ENCODE measurements around the gene MTO1. TPM values are rescaled to one million over a fixed set of nuclear protein-coding genes. Genes with fewer than 3 reads are reported as not detected.
"Not testable (repeated sequence)": the region's sequence is repeated elsewhere in the genome, so short reads cannot be mapped to it uniquely, and the experiment has no call there.

MTO1 gene
- total RNA-seq, 1 experiment from 2014 or later: 32.4 TPM

GRCh38 chr6:73452107-73452461, 9.5 kb upstream of the MTO1 start, which contains the start of gene CGAS (continued):
- TF ChIP-seq ARID4B (CRISPR knock-in tag; IDR thresholded peaks at IDR 0.05; ENCODE audit: borderline replicate concordance): no peak

- TF ChIP-seq PREB (CRISPR knock-in tag; IDR thresholded peaks at IDR 0.05; ENCODE audit: borderline replicate concordance): no peak
- no peak for TF ChIP-seq ZNF219 (CRISPR knock-in tag; IDR thresholded peaks at IDR 0.05; ENCODE audit: borderline replicate concordance)
- TF ChIP-seq ZNF263 (CRISPR knock-in tag; IDR thresholded peaks at IDR 0.05; ENCODE audit: low read depth): no peak
- peak; percentile 91 for TF ChIP-seq GABPB1 (CRISPR knock-in tag; IDR thresholded peaks at IDR 0.05)
- no peak for TF ChIP-seq ATF1 (CRISPR knock-in tag; IDR thresholded peaks at IDR 0.05)
- no peak for TF ChIP-seq ZNF532 (CRISPR knock-in tag; IDR thresholded peaks at IDR 0.05; ENCODE audit: borderline replicate concordance)
- CTCF ChIA-PET: no interaction called here
- no peaks in the 10 kb centered on the region for H3K9me3 Mint-ChIP-seq
- ATAC-seq (no peak), DNase-seq (ENCODE audit: low spot score) (no peak)
- H3K27me3 Mint-ChIP-seq (ENCODE audit: low read depth): peaks cover 18% of the 10 kb centered on the region
- H3K4me3 Mint-ChIP-seq: no peak overlapping the region
- no peaks in the 10 kb centered on the region for H3K36me3 Mint-ChIP-seq
- no peak overlapping the region for H3K27ac Mint-ChIP-seq
- POLR2A ChIA-PET: no interaction called here
- H3K4me1 Mint-ChIP-seq: no peaks in the 10 kb centered on the region
Observed at GRCh38 chr6:73455865-73456629, 5.5 kb upstream of the MTO1 start.

- ATAC-seq; H3K27ac Mint-ChIP-seq; H3K4me3 Mint-ChIP-seq; H3K4me1 Mint-ChIP-seq; DNase-seq (ENCODE audit: low spot score); H3K9me3 Mint-ChIP-seq; POLR2A ChIA-PET; CTCF ChIA-PET; H3K27me3 Mint-ChIP-seq (ENCODE audit: low read depth); H3K36me3 Mint-ChIP-seq: not testable (repeated sequence)
Observed at GRCh38 chr6:73459474-73459873, 2.1 kb upstream of the MTO1 start.

GRCh38 chr6:73460056-73460455, 1.5 kb upstream of the MTO1 start:
- CTCF ChIA-PET: no interaction called here
- TF ChIP-seq MXD4 (CRISPR knock-in tag; IDR thresholded peaks at IDR 0.05; ENCODE audit: borderline replicate concordance) (no peak), TCF7 (CRISPR knock-in tag; IDR thresholded peaks at IDR 0.05; ENCODE audit: low read depth) (no peak), ZNF671 (CRISPR knock-in tag; IDR thresholded peaks at IDR 0.05) (no peak), PRRX2 (CRISPR knock-in tag; IDR thresholded peaks at IDR 0.05) (no peak), E2F1 (CRISPR knock-in tag; IDR thresholded peaks at IDR 0.05) (no peak), FOXK1 (CRISPR knock-in tag; IDR thresholded peaks at IDR 0.05) (no peak)
- no peak overlapping the region for H3K4me3 Mint-ChIP-seq
- peaks cover 7% of the 10 kb centered on the region; the same call in 1 of the 2 replicates for H3K4me1 Mint-ChIP-seq
- H3K9me3 Mint-ChIP-seq: no peaks in the 10 kb centered on the region
- H3K27me3 Mint-ChIP-seq (ENCODE audit: low read depth): no peaks in the 10 kb centered on the region
- no peak overlapping the region for H3K27ac Mint-ChIP-seq
- DNase-seq (ENCODE audit: low spot score): no peak
- ATAC-seq: no peak
- POLR2A ChIA-PET: no interaction called here
- H3K36me3 Mint-ChIP-seq: peaks cover 6% of the 10 kb centered on the region; the same call in 1 of the 2 replicates

Measured in WTC11 (cell line).